Heart left ventricle (tissue), 16 donors: ENCODE data around the gene KCNV2. TPM values are rescaled to one million over a fixed set of nuclear protein-coding genes. Genes with fewer than 3 reads are reported as not detected.

Experiments used
- ATAC-seq, 4 donors: fragments of 200-7000 bp; cut with Tn5 transposase; one replicate each; pipeline ENCODE4 v1.9.1; 2020 to 2022; ENCODE audit warnings: moderate library complexity in 4 of 4, mild to moderate bottlenecking in 3 of 4, moderate number of reproducible peaks in 1 of 4
- DNase-seq, 5 donors: peaks; one replicate each; pipeline ENCODE4 v3.0.0-alpha.2; 2020
- H3K27ac ChIP-seq, 12 donors: fragments of 200-600 bp; sonication (generic) in 4 of 12; one replicate each; pipeline versions ENCODE4 v1.5.0 to v1.8.0; 2016 to 2022; ENCODE audit warnings: mild to moderate bottlenecking in 2 of 12
- H3K27me3 ChIP-seq, 9 donors: fragments of 200-600 bp; sonication (generic) in 2 of 9; one replicate each; pipeline versions ENCODE4 v1.5.1 to v1.8.0; 2016 to 2022; ENCODE audit warnings: mild to moderate bottlenecking in 3 of 9
- H3K36me3 ChIP-seq, 9 donors: fragments of 200-600 bp; sonication (generic) in 2 of 9; one replicate each; pipeline versions ENCODE4 v1.5.0 to v1.8.0; 2018 to 2022; ENCODE audit warnings: mild to moderate bottlenecking in 2 of 9
- H3K4me1 ChIP-seq, 12 donors: fragments of 200-600 bp; sonication (generic) in 4 of 12; one replicate each; pipeline versions ENCODE4 v1.5.0 to v1.8.0; 2016 to 2022; ENCODE audit warnings: mild to moderate bottlenecking in 3 of 12
- H3K4me3 ChIP-seq, 12 donors: fragments of 200-600 bp; sonication (generic) in 4 of 12; one replicate each; pipeline versions ENCODE4 v1.5.0 to v1.8.0; 2017 to 2022; ENCODE audit warnings: mild to moderate bottlenecking in 9 of 12, moderate library complexity in 4 of 12
- H3K9me3 ChIP-seq, 12 donors: fragments of 200-600 bp; sonication (generic) in 4 of 12; one replicate each; pipeline versions ENCODE4 v1.5.0 to v1.8.0; 2016 to 2022; ENCODE audit warnings: mild to moderate bottlenecking in 1 of 12
- CTCF ChIP-seq, 12 donors: fragments of 200-600 bp; sonication (generic) in 4 of 12; IDR thresholded peaks; one replicate each; pipeline versions ENCODE4 v1.5.0 to v1.8.0; 2018 to 2022; ENCODE audit warnings: antibody characterized with exemption in 12 of 12, mild to moderate bottlenecking in 5 of 12
- POLR2A ChIP-seq, 2 donors: fragments of 450-650 bp; IDR thresholded peaks; one replicate each; pipeline ENCODE4 v1.6.1; 2017; ENCODE audit warnings: antibody characterized with exemption in 2 of 2, mild to moderate bottlenecking in 2 of 2, moderate library complexity in 2 of 2
- WGBS, 4 donors: extraction: QIAGEN DNeasy Blood & Tissue Kit in 2 of 4; methylation state at CpG; one replicate each; pipeline versions ENCODE4 v1.1.5 to v1.1.7; 2013 to 2018; 5-methylcytosine and 5-hydroxymethylcytosine counted together
- intact Hi-C, 10 donors: fragments of 100-400 bp; cut with DNase I; formaldehyde crosslinking; loops; one replicate each; pipeline versions ENCODE4 v1.11.1 to v1.14.2; 2022
- polyA plus RNA-seq, 2 donors: library from polyadenylated mRNA; stranded (reverse); fragments of 200-250 nt; gene quantifications; one replicate each; pipeline ENCODE4 v1.2.3, GENCODE V29; 2013
- total RNA-seq, 9 donors: library from RNA; depleted of rRNA in 2 of 9; stranded (reverse); fragments of >200 nt in 2 of 9; fragmentation: NEBNext Ultra II Directional in 3 of 9; extraction: Animal tissue kit (Norgen Biotek cat#: 25700) in 3 of 9; gene quantifications; one replicate each; pipeline versions ENCODE4 v1.1.0 to v1.2.4, GENCODE V29; 2016 to 2023
- donor health status: ischemic (EF 13 %, LVEDD 7.1; RV severe dilation, severe dysfunction).
- donor health status: healthy with polysubstance abuse.
- donor health status: DM: no; HTN: yes; CAD: no.
- donor health status: DM: no; HTN: no; CAD: no.
- donor health status: ischemic (EF 25% LVEDD 6.9; RV normal size, moderate dysfunction).
- donor health status: ischemic (EF 25% LVEDD 5.7; RV mildly dilated, moderate dysfunction).
- donor health status: healthy.
- donor health status: DM: yes; HTN: yes; CAD: no.
- donor health status: ischemic (EF 35%, LVEDD 5.7; RV mildly dilated, moderate dysfunction).
- donor health status: nonischemic (EF 11% LVEDD 7.7; RV severe dilation, severe dysfunction).
- donor health status: DM: yes; HTN: yes; CAD: no.
- donor health status: PGD.
- donor health status: ischemic (EF 29% LVEDD 5.4; RV normal size, mild dysfunction).
- donor health status: nonischemic (EF 23%, LVEDD 6.1; RV moderate dilation, normal function).

KCNV2 gene
- total and polyA plus RNA-seq, 11 donors, result not detected

DNA sequence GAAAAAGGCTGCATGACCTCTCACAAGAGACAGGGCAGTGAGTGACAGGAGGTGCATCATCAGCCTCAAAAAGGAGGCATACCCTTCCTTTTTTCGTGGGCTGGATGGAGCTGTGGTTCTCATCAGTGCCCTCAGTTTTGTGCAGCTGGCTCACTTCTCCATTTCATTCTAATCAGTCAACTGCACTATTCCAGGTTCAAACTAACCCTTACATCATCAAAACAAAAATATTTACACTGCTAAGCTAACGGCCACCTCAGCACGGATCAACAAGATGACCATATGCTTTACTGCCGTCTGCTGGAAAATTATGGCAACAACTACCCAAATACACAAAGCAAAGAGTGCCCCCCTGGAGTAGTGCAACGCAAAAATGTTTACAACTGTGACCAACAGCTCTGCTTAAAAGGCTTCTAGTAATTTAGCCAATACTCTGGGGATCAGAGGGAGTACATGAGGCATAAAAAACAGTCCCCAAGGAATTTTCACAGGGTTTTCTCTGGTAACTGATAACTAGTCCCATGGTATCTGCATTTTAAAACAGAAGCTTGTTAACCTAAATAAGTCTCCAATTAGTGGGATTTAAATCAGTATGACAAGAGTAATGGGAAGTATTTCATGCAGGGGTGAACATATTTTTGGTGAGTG is 10.8 kb downstream of the KCNV2 start:
- Histone ChIP-seq H3K9me3 (no peaks in the 10 kb centered on the region), H3K27ac (peak overlapping the region in 2 of 12 donors; percentile 8 to 9), H3K4me3 (no peak overlapping the region), H3K4me1 (peaks cover 0 to 23% (median 8%) of the 10 kb centered on the region in 12 donors), H3K27me3 (no peaks in the 10 kb centered on the region), H3K36me3 (no peaks in the 10 kb centered on the region)
- ATAC-seq (peak; percentile 67 to 83 (median 82)), DNase-seq (peak in 4 of 5 donors; percentile 32 to 45 (median 42))
- intact Hi-C loops, result loop anchor here in 8 of 10 donors (2.0 to 10.0 kb wide), 15 partner anchors 63 to 601 kb away; partner anchors contain the start of gene VLDLR (in 4 of the 8)
- 11 to 13% (median 11%) methylated on average over 5 of the region's 5 CpGs for WGBS, 4 donors
- TF ChIP-seq CTCF (IDR thresholded peaks at IDR 0.05) (peak; percentile 45 to 80 (median 67)), POLR2A (IDR thresholded peaks at IDR 0.05) (no peak)

DNA sequence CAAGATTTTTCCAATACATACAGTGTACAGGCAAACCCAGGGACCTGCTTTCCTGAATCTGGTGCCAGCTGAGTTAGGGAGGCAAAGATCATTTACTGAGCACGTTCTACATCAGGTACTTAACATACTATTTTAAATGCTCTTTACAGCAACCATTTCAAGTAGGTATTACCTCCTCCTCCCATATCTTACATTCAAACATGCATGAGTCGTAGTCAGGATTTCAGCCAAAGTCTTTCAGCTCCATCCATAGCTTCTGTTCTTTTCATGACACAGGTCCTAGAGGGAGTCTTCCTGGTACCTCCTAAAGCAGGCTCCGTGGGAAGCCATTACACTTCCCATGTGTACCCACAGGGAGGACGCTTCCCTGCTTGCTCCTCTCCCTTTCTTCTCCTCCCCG is 11.7 kb downstream of the KCNV2 start:
- TF ChIP-seq POLR2A (IDR thresholded peaks at IDR 0.05), result no peak
- no peak for TF ChIP-seq CTCF (IDR thresholded peaks at IDR 0.05)
- intact Hi-C loops, result loop anchor here in 8 of 10 donors (2.0 to 10.0 kb wide), 15 partner anchors 64 to 602 kb away; partner anchors contain the start of gene VLDLR (in 4 of the 8)
- Histone ChIP-seq H3K27me3 (no peaks in the 10 kb centered on the region), H3K9me3 (no peaks in the 10 kb centered on the region), H3K36me3 (no peaks in the 10 kb centered on the region), H3K27ac (no peak overlapping the region), H3K4me3 (no peak overlapping the region), H3K4me1 (peaks cover 0 to 18% (median 6%) of the 10 kb centered on the region in 12 donors)
- no peak for ATAC-seq
- no peak for DNase-seq
- WGBS, 4 donors, result 74 to 81% (median 77%) methylated on average over 5 of the region's 5 CpGs

DNA sequence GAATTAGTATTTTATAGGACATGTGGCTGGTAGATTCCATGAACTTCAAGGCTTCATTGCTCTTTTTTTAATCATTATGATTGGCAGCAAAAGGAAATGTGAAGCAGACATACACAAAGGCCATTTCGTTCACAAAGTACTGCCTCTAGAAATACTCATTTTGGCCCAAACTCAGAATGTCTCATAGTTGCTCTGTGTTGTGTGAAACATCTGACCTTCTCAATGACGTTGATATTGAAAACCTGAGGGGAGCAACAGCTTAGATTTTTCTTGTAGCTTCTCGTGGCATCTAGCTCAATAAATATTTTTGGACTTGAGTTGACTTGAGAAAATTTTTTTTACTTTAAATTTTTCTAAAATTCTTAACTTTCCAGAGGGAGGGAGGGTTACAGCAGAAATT is 12.4 kb downstream of the KCNV2 start:
- no peak for TF ChIP-seq POLR2A (IDR thresholded peaks at IDR 0.05)
- no peak for TF ChIP-seq CTCF (IDR thresholded peaks at IDR 0.05)
- DNase-seq, result no peak
- intact Hi-C loops, result loop anchor here in 9 of 10 donors (2.0 to 10.0 kb wide), 17 partner anchors 65 to 602 kb away; partner anchors contain the start of gene VLDLR (in 4 of the 9)
- no peaks in the 10 kb centered on the region for H3K36me3 ChIP-seq
- no peaks in the 10 kb centered on the region for H3K9me3 ChIP-seq
- no peak overlapping the region for H3K4me3 ChIP-seq
- peak overlapping the region in 1 of 12 donors; percentile 11 for H3K27ac ChIP-seq
- 48 to 70% (median 53%) methylated on average over 3 of the region's 3 CpGs for WGBS, 4 donors
- peak in 1 of 4 donors; percentile 52 for ATAC-seq
- H3K4me1 ChIP-seq, result peaks cover 0 to 18% (median 6%) of the 10 kb centered on the region in 12 donors
- no peaks in the 10 kb centered on the region for H3K27me3 ChIP-seq

DNA sequence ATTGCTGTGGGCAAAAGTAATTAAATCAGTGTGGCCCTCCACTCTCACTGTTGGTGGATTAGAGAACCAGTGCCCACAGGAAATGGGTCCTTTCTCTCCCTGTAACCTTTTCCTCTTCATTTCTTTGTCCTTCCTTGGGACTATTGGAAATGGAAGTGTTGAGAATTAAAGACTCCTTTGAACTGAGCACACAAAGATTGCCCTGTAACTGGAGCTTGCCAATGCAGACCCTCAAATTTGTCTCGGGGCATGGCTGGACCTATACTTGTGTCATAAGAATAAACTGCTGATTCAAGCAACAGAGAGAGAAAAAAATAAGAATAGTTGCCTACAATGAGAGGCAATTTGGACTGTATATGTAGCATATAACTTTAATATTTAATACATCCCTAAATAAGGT is 13.7 kb downstream of the KCNV2 start:
- Histone ChIP-seq H3K4me1 (peaks cover 0 to 16% (median 6%) of the 10 kb centered on the region in 12 donors), H3K9me3 (no peaks in the 10 kb centered on the region), H3K27me3 (no peaks in the 10 kb centered on the region), H3K4me3 (no peak overlapping the region), H3K36me3 (no peaks in the 10 kb centered on the region), H3K27ac (no peak overlapping the region)
- DNase-seq (no peak), ATAC-seq (no peak)
- intact Hi-C loops, result loop anchor here in 2 of 10 donors (10.0 kb wide), 2 partner anchors 496 to 596 kb away; no protein-coding TSS in a partner anchor
- WGBS, 4 donors, result 86 to 99% (median 92%) methylated on average over 1 of the region's 1 CpG
- TF ChIP-seq POLR2A (IDR thresholded peaks at IDR 0.05) (no peak), CTCF (IDR thresholded peaks at IDR 0.05) (no peak)
